ENCODE measurements around the gene HDAC9.

The HDAC9 gene

DNA sequence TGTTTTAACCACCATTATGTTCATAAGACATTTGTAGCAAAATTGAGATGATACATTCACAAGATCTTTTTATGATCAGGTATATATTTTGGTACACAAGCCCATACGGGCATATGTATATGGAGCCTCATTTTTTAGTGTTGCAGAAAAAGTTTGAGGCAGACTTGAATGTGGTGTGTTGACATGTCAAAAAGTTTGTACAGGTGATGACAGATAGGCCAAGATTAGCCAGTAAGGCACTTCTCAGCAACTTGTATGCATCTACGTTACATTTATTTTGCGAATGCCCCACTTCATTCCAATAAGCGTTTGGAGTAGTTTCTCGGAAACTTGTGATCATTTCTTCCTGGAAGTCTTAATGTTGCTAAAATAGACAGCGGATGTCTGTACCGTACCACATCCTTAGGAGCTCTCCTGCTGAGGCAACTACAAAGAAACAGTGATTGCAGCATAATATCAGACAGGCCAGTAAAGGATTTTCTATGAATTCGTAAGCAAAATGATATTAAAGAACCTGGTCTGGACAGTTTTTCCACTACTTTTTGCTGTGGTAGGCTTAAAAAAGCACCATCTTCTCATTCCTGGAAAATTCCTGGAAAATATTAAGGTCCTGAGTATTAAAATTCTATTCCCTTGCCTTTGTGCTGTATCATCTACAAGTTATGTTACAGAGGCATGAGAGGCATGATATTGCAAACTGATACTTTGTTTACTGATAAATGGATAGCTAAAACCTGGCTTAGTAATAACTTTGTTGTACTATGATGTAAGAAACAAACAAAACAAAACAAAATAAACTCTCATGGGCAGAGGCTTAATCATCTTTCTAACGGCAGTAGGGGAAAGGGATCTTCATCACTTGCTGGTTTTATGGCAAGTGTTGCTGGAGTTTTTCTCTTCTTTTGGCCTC lies 153.6 kb downstream of the HDAC9 start:
- TF ChIP-seq CTCF (IDR thresholded peaks at IDR 0.05; ENCODE audit: insufficient read depth, low read length, poor library complexity, severe bottlenecking): no peak
- Histone ChIP-seq H3K4me3 (replicated peaks; ENCODE audit: low read depth, low read length) (no peak overlapping the region), H3K36me3 (ENCODE audit: control insufficient read depth, insufficient read depth, low read length) (peaks cover 4% of the 10 kb centered on the region; the same call in 1 of the 2 replicates), H3K27me3 (replicated peaks; ENCODE audit: control insufficient read depth, insufficient read depth, low read length) (no peaks in the 10 kb centered on the region)
- DNase-seq (ENCODE audit: extremely low read depth, insufficient read length): no peak

DNA sequence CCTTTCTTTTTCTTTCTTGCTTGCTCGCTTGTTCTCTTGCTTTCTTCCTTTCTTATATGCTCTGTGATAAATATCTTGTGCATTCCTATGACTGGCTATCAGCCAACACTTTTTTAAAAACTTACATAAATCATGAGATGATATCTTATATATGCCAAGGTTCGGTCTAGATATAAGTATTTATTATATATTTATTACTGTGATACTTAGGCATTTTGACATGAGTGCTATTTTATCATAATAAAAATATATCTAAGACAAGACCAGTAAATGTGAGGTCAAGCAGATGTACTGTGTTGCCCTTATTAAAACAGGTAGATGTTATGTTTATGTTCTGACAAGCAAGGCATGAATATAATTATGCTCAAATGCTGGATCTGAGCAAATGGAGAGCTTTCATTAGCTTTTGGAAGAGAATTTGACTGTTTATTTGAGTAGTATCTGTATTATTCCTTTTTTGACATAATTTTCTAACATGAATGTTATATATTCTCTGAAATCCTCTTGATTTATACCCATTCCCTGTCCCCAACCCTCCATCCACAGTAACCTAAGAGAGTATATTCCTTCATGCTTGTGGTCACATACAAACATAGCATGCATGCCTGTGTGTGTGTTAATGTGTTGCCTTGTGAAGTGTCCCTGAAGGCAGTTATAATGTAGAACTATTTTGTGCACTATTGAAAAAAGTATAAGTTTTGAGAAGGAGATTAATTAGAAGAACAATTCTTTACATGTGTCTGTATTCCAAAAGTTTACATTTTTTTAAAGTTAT lies 158.0 kb downstream of the HDAC9 start:
- Histone ChIP-seq H3K27me3 (replicated peaks; ENCODE audit: control insufficient read depth, insufficient read depth, low read length) (no peaks in the 10 kb centered on the region), H3K36me3 (ENCODE audit: control insufficient read depth, insufficient read depth, low read length) (peaks cover under 1% of the 10 kb centered on the region), H3K4me3 (replicated peaks; ENCODE audit: low read depth, low read length) (no peak overlapping the region)
- no peak for DNase-seq (ENCODE audit: extremely low read depth, insufficient read length)
- TF ChIP-seq CTCF (IDR thresholded peaks at IDR 0.05; ENCODE audit: insufficient read depth, low read length, poor library complexity, severe bottlenecking): no peak

DNA sequence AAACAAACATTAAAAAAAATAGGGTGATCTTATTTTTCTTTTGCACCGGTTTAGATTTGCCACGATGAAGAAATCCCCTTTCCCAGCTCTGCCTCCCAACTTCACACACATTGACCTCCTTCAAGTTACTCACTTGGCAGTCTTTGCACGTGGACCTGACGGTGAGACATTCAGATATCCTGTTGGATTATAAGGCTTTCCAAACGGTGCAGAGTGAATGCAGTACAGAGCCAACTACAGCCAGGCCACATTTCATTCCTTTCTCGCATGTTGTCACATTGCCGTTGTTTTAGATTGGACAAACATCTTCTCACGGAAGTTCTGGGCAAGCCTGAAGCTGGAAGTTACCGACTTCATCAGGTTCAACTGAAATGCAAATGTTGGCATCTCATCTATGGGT lies 159.2 kb downstream of the HDAC9 start:
- Histone ChIP-seq H3K27me3 (replicated peaks; ENCODE audit: control insufficient read depth, insufficient read depth, low read length) (no peaks in the 10 kb centered on the region), H3K36me3 (ENCODE audit: control insufficient read depth, insufficient read depth, low read length) (no peaks in the 10 kb centered on the region; the same call in none of the 2 replicates), H3K4me3 (replicated peaks; ENCODE audit: low read depth, low read length) (no peak overlapping the region)
- DNase-seq (ENCODE audit: extremely low read depth, insufficient read length): no peak
- TF ChIP-seq CTCF (IDR thresholded peaks at IDR 0.05; ENCODE audit: insufficient read depth, low read length, poor library complexity, severe bottlenecking): no peak

GRCh38 chr7:18655506-18655905 lies 160.0 kb downstream of the HDAC9 start:
- Histone ChIP-seq H3K36me3 (ENCODE audit: control insufficient read depth, insufficient read depth, low read length) (no peaks in the 10 kb centered on the region; the same call in none of the 2 replicates), H3K27me3 (replicated peaks; ENCODE audit: control insufficient read depth, insufficient read depth, low read length) (no peaks in the 10 kb centered on the region), H3K4me3 (replicated peaks; ENCODE audit: low read depth, low read length) (no peak overlapping the region)
- no peak for TF ChIP-seq CTCF (IDR thresholded peaks at IDR 0.05; ENCODE audit: insufficient read depth, low read length, poor library complexity, severe bottlenecking)
- DNase-seq (ENCODE audit: extremely low read depth, insufficient read length): no peak

DNA sequence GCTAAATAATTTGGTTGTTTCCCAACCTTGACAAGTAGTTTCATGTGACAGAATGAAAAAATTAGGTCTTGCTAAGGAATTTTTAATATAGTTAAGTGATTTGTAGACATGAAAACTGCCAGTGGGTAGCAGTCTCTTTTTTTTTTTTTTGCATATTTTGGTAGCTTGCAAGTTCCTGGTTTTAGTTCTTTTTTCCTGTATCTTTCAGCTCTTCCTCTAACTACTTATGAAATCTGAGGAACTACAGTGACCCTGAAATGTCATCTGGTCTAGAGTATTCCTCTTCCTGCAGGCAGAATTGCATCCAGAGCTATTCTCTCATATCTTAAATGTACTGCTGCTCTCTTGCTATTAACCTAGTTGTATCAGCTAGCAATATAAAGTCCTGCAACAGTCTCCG lies 160.4 kb downstream of the HDAC9 start:
- TF ChIP-seq CTCF (IDR thresholded peaks at IDR 0.05; ENCODE audit: insufficient read depth, low read length, poor library complexity, severe bottlenecking): no peak
- Histone ChIP-seq H3K4me3 (replicated peaks; ENCODE audit: low read depth, low read length) (no peak overlapping the region), H3K27me3 (replicated peaks; ENCODE audit: control insufficient read depth, insufficient read depth, low read length) (no peaks in the 10 kb centered on the region), H3K36me3 (ENCODE audit: control insufficient read depth, insufficient read depth, low read length) (no peaks in the 10 kb centered on the region; the same call in none of the 2 replicates)
- DNase-seq (ENCODE audit: extremely low read depth, insufficient read length): no peak
